ENCODE data around the gene BUD13. TPM values are rescaled to one million over a fixed set of nuclear protein-coding genes. Genes with fewer than 3 reads are reported as not detected.

BUD13 gene
- total RNA-seq, 1 experiment from 2014 or later, result 10.4 TPM

GRCh38 chr11:116700586-116701220 is 72.1 kb downstream of the BUD13 start:
- TF ChIP-seq CTCF (IDR thresholded peaks at IDR 0.05; ENCODE audit: unreplicated experiment), result no peak
- no peak overlapping the region for H3K27ac Mint-ChIP-seq (ENCODE audit: unreplicated experiment)
- intact Hi-C loops (cut with micrococcal nuclease; ENCODE audit: unreplicated experiment), result no loop called here
- no peaks in the 10 kb centered on the region for H3K4me1 Mint-ChIP-seq (ENCODE audit: low read depth, unreplicated experiment)
- no peaks in the 10 kb centered on the region for H3K36me3 Mint-ChIP-seq (ENCODE audit: insufficient read depth, unreplicated experiment)
- no peak for DNase-seq
- H3K27me3 Mint-ChIP-seq (ENCODE audit: unreplicated experiment), result peaks cover 40% of the 10 kb centered on the region
- H3K4me3 Mint-ChIP-seq (ENCODE audit: low read depth, unreplicated experiment), result no peak overlapping the region
- CTCF ChIA-PET, result no interaction called here
- no peaks in the 10 kb centered on the region for H3K9me3 Mint-ChIP-seq (ENCODE audit: low read depth, unreplicated experiment)
- no TSS peak for BruUV-seq (replicated peaks)

Other genes with a start within 250 kb of the BUD13 start
- gene ZPR1, start 15.0 kb upstream of the BUD13 start, total RNA-seq (2022), result 34.5 and 41.5 TPM in 2 replicates
- gene APOA5, start 18.9 kb upstream of the BUD13 start, total RNA-seq (2022), result not detected in 2 replicates
- gene APOA4, start 50.3 kb upstream of the BUD13 start, total RNA-seq (2022), result not detected in 2 replicates
- gene APOC3, start 56.9 kb upstream of the BUD13 start, total RNA-seq (2022), result not detected in 2 replicates
- gene APOA1, start 64.6 kb upstream of the BUD13 start, total RNA-seq (2022), result not detected in 2 replicates